ENCODE results near the gene KCNIP1.

Gene KCNIP1

DNA sequence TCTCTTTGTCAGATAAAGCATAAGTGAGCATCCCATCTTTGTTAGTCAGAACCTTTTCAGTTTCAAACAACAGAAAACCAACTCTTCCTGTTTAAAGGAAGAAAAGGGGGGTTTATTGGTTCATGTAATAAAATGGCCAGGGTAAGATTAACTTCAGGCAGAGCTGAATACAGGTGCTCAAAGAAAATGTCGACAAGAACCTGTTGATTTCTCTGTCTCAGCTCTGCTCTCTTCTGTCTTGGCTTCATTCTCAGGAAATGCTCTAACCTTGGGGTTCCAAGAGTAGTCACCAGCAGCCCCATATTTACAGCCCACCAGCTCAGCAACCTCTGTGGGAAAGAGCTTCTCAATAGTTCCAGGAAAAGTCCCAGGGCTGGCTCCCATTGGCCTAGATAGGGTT, 25.2 kb downstream of the KCNIP1 start:
- Mint-ChIP-seq H3K9me3 (ENCODE audit: low read depth) (no peaks in the 10 kb centered on the region), H3K27ac (no peak overlapping the region), H3K36me3 (no peaks in the 10 kb centered on the region), H3K4me1 (ENCODE audit: low read depth) (no peaks in the 10 kb centered on the region), H3K27me3 (peaks cover 5% of the 10 kb centered on the region), H3K4me3 (no peak overlapping the region)

DNA sequence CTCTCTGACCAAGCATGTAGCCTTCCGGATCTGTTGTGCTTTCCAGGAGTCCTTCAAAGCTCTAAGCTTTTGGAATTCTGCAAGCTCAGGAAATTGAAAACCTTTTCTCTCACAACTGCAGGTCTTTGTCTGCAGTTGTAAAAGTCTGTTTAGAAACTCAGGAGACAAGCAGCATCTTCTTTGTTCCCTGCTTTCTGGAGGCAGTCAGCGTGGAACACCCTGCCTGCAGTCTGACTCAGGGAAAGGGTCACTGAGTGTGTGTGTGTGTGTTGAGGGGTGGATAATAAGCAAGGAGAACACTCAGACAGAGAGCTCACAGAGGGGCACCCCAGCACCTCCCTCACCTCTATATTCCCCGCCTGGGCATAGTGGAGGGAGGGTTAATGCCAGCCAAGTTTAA, 29.1 kb downstream of the KCNIP1 start:
- Mint-ChIP-seq H3K27me3 (peaks cover 7% of the 10 kb centered on the region), H3K4me3 (no peak overlapping the region), H3K4me1 (ENCODE audit: low read depth) (no peaks in the 10 kb centered on the region), H3K27ac (no peak overlapping the region), H3K36me3 (no peaks in the 10 kb centered on the region), H3K9me3 (ENCODE audit: low read depth) (no peaks in the 10 kb centered on the region)

DNA sequence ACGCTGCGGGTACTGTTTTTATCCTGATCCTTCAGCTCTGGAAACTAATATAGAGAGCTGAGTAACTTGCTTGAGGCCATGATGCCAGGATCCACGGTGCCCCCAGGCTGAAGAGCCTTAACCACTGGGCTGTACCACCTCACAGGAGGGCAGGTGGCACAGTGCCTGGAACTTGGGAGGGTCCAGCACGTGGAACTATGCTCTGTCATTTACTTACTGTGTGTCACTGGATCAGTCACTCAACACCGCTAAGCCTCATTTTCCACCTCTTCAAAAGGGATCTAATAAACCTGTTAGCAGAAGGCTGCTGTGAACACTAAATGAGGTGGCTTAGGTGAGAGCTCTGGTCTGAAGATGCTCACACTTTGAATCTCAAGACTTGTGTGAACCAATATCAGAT, 29.6 kb downstream of the KCNIP1 start:
- Mint-ChIP-seq H3K27ac (no peak overlapping the region), H3K4me3 (no peak overlapping the region), H3K4me1 (ENCODE audit: low read depth) (no peaks in the 10 kb centered on the region), H3K27me3 (peaks cover 7% of the 10 kb centered on the region), H3K36me3 (no peaks in the 10 kb centered on the region), H3K9me3 (ENCODE audit: low read depth) (no peaks in the 10 kb centered on the region)

- H3K4me3 Mint-ChIP-seq, result no peak overlapping the region
- no peaks in the 10 kb centered on the region for H3K36me3 Mint-ChIP-seq
- no peaks in the 10 kb centered on the region for H3K4me1 Mint-ChIP-seq (ENCODE audit: low read depth)
- H3K27me3 Mint-ChIP-seq, result peaks cover 7% of the 10 kb centered on the region
- no peak overlapping the region for H3K27ac Mint-ChIP-seq
- H3K9me3 Mint-ChIP-seq (ENCODE audit: low read depth), result no peaks in the 10 kb centered on the region
These were observed 30.4 kb downstream of the KCNIP1 start for GRCh38 chr5:170534177-170534576.

DNA sequence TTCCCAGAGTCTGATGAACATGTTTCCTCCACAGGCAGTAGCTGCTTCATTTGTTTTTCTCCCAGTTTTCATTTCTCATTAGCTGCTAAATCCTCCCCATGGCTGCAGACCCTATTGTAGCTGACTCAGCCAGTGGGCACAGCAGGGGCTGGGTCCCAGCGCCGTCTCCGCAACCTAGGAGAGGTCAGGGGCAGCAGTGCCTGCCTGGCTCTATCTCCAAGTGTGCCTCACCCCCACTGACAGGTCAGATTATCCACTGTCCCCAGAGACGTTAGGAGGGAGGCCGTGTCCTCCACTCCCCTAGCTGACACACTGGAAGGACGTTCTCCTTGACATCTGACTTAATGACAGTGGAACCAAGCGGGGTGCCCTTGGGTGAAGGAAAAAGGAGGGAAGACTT, 31.1 kb downstream of the KCNIP1 start:
- peaks cover 7% of the 10 kb centered on the region for H3K27me3 Mint-ChIP-seq
- no peaks in the 10 kb centered on the region for H3K4me1 Mint-ChIP-seq (ENCODE audit: low read depth)

GRCh38 chr5:170536525-170536924, 32.7 kb downstream of the KCNIP1 start:
- Mint-ChIP-seq H3K27me3 (peaks cover 7% of the 10 kb centered on the region), H3K36me3 (no peaks in the 10 kb centered on the region), H3K27ac (no peak overlapping the region), H3K4me3 (no peak overlapping the region), H3K9me3 (ENCODE audit: low read depth) (no peaks in the 10 kb centered on the region), H3K4me1 (ENCODE audit: low read depth) (no peaks in the 10 kb centered on the region)

More for the DNA sequence above, 31.1 kb downstream of the KCNIP1 start:
- Mint-ChIP-seq H3K4me3 (no peak overlapping the region), H3K36me3 (no peaks in the 10 kb centered on the region), H3K27ac (no peak overlapping the region), H3K9me3 (ENCODE audit: low read depth) (no peaks in the 10 kb centered on the region)

DNA sequence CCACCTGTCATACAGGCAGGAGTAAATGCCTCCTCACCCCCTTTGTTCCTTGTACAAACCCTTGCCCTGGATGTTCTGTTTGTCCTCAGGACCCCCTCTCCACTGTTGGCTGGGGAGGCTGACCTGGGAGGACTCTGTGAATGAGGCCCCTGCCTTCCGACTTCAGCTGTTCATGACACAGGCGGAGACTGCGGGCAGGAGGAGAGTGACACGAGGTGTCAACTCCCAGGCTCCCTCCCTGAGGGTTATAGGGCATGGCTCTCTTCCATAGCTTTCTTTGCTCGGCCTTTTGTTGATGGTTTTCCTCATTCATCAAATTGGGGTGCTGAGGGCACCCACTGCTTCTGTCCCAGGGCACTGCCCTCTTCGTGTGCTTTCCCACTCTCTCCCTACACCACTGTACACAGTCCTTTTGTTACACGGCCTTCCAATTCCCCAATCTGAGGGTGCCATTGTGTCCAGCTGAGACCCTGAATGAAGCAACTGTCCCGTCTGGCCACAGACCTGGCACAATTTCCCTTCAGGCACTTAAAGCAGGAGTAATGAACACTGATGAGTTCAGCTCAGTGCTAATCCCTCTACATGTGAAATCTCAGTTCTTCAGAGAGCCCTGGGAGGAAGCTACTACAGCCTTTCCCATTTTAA, 33.8 kb downstream of the KCNIP1 start:
- Mint-ChIP-seq H3K4me3 (no peak overlapping the region), H3K27me3 (peaks cover 5% of the 10 kb centered on the region), H3K27ac (no peak overlapping the region), H3K9me3 (ENCODE audit: low read depth) (no peaks in the 10 kb centered on the region), H3K36me3 (no peaks in the 10 kb centered on the region), H3K4me1 (ENCODE audit: low read depth) (no peaks in the 10 kb centered on the region)

DNA sequence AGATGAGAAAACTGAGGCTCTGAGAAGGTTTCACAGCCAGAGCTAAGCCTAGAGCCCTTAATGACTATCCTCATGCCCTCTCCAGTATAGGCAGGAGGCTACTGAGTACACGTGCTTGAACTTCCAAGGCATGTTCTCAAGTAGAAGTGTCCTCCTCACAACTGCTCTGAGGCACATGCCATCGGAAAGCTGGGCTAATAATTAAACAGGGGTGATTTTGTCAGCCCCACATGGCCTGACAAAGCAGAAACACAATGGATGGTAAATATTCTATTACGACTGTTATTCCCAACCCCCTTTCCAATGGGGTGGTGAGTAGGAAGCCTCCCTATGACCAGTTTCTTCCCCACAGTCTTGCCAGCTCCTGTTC, 34.3 kb downstream of the KCNIP1 start:
- peaks cover 5% of the 10 kb centered on the region for H3K27me3 Mint-ChIP-seq
- H3K9me3 Mint-ChIP-seq (ENCODE audit: low read depth), result no peaks in the 10 kb centered on the region
- H3K27ac Mint-ChIP-seq, result no peak overlapping the region
- no peak overlapping the region for H3K4me3 Mint-ChIP-seq
- no peaks in the 10 kb centered on the region for H3K36me3 Mint-ChIP-seq
- no peaks in the 10 kb centered on the region for H3K4me1 Mint-ChIP-seq (ENCODE audit: low read depth)

DNA sequence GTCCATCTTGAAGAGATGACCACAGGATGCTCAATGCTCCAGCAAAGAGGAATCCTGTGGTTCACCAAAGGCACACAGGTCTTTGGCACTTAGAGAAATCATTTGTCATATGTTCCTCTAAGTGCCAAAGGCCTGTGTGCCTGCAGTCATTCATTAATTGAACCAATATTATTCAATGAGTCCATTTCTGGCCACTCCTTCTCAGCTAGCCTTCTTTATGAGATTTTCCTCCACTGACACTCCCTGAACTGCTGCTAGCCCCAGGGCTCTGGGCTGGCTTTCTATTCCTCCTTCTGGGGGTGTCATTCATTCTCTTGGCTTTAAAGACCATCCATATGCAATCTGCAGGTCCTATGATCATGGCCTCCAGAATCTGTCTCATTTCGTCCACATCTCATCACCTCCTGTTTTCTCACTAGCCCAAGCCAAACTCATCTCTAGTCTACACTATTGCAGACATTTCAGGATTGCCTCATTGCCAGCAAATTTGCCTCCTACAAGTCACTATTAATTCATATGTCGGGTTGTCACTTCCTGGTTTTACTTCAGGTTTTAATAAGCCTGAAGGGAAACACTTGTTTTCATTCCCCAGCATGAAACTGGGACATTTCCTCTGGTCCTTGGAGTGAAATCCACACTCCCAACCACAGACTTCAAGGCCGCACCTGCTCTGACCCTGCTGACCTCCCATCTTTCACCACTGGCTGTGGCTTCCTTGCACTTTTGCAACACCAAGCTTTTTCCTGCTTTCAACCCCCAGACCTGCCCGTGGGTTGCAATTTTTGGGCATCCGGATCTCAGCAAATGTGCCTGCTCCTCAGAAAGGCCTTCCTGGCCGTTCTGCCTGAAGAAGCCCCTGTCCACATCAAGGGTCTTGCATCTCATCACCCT, 35.1 kb downstream of the KCNIP1 start:
- H3K9me3 Mint-ChIP-seq (ENCODE audit: low read depth), result no peaks in the 10 kb centered on the region
- no peaks in the 10 kb centered on the region for H3K4me1 Mint-ChIP-seq (ENCODE audit: low read depth)
- no peak overlapping the region for H3K4me3 Mint-ChIP-seq
- no peak overlapping the region for H3K27ac Mint-ChIP-seq
- H3K36me3 Mint-ChIP-seq, result no peaks in the 10 kb centered on the region
- peaks cover 5% of the 10 kb centered on the region for H3K27me3 Mint-ChIP-seq

DNA sequence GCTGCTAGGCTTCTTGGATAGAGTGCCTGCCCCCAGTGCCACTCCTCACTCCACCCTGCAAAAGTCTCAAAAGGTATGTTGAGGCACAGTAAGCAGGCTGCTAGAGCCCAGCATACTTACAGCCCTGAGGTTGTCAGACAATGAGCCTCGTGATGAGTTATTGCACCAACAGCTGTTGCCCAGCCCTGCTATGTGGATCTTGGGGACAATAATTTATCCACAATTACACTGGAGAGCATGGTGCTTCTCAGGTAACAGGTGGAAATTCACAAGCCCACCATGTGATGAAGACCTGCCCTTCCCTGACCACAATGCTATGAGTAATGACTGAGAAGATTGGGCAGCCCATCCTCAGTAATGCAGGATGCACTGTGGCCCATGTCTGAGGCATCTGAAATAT, 36.5 kb downstream of the KCNIP1 start:
- H3K27me3 Mint-ChIP-seq, result peaks cover 3% of the 10 kb centered on the region
- H3K9me3 Mint-ChIP-seq (ENCODE audit: low read depth), result peaks cover 5% of the 10 kb centered on the region
- no peaks in the 10 kb centered on the region for H3K4me1 Mint-ChIP-seq (ENCODE audit: low read depth)
- no peak overlapping the region for H3K27ac Mint-ChIP-seq
- H3K36me3 Mint-ChIP-seq, result no peaks in the 10 kb centered on the region
- H3K4me3 Mint-ChIP-seq, result no peak overlapping the region

GRCh38 chr5:170541146-170541769, 37.4 kb downstream of the KCNIP1 start:
- no peak overlapping the region for H3K27ac Mint-ChIP-seq
- no peak overlapping the region for H3K4me3 Mint-ChIP-seq
- peaks cover 10% of the 10 kb centered on the region for H3K9me3 Mint-ChIP-seq (ENCODE audit: low read depth)
- H3K36me3 Mint-ChIP-seq, result no peaks in the 10 kb centered on the region
- peaks cover 3% of the 10 kb centered on the region for H3K27me3 Mint-ChIP-seq
- no peaks in the 10 kb centered on the region for H3K4me1 Mint-ChIP-seq (ENCODE audit: low read depth)

- H3K4me3 Mint-ChIP-seq, result no peak overlapping the region
- H3K4me1 Mint-ChIP-seq (ENCODE audit: low read depth), result no peaks in the 10 kb centered on the region
- H3K36me3 Mint-ChIP-seq, result no peaks in the 10 kb centered on the region
- peaks cover 4% of the 10 kb centered on the region for H3K27me3 Mint-ChIP-seq
- no peak overlapping the region for H3K27ac Mint-ChIP-seq
- H3K9me3 Mint-ChIP-seq (ENCODE audit: low read depth), result peaks cover 10% of the 10 kb centered on the region
These were observed 39.0 kb downstream of the KCNIP1 start for GRCh38 chr5:170542691-170543293.

DNA sequence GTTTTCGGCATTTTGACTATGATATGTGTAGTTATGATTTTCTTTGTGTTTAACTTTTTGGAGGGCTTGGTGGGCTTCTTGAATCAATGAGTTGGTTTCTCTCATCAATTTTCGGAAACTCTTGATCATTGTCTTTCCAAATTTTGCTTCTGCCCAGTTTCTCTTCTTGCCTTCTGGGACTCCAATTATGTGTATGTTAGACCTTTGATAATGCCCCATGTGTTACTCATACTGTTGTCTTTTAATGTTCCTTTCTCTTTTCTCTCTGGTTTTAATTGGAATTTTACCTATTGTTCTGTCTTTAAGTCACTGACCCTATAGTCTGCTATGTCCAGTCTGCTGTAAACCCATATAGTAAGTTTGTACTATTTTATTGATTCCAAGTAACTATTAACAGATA, 41.5 kb downstream of the KCNIP1 start:
- no peaks in the 10 kb centered on the region for H3K4me1 Mint-ChIP-seq (ENCODE audit: low read depth)
- H3K27ac Mint-ChIP-seq, result no peak overlapping the region
- H3K9me3 Mint-ChIP-seq (ENCODE audit: low read depth), result peaks cover 10% of the 10 kb centered on the region
- peaks cover 3% of the 10 kb centered on the region for H3K27me3 Mint-ChIP-seq
- H3K36me3 Mint-ChIP-seq, result no peaks in the 10 kb centered on the region
- H3K4me3 Mint-ChIP-seq, result no peak overlapping the region

DNA sequence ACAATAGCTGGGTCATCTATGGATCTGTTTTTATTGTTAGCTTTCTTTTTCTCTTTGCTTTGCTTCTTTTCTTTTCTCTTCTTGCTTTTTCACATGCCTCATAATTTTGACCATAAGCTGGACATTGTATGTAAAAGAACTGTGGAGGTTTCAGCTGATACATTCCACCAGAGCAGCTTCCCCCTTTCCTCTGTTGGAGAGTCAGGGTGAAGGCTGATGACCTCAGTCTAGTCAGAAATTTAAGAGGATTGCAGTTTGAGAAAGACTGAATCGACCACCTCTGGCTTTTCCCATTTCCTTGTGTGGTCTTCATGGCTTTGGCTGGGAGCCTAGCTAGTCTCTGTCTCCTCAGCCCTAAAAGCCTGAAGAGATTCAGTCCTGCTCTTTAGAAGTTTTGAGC, 42.0 kb downstream of the KCNIP1 start:
- no peak overlapping the region for H3K4me3 Mint-ChIP-seq
- H3K27ac Mint-ChIP-seq, result no peak overlapping the region
- no peaks in the 10 kb centered on the region for H3K36me3 Mint-ChIP-seq
- peaks cover 3% of the 10 kb centered on the region for H3K27me3 Mint-ChIP-seq
- no peaks in the 10 kb centered on the region for H3K4me1 Mint-ChIP-seq (ENCODE audit: low read depth)
- peaks cover 10% of the 10 kb centered on the region for H3K9me3 Mint-ChIP-seq (ENCODE audit: low read depth)

GRCh38 chr5:170546282-170546681, 42.5 kb downstream of the KCNIP1 start:
- Mint-ChIP-seq H3K4me3 (no peak overlapping the region), H3K4me1 (ENCODE audit: low read depth) (no peaks in the 10 kb centered on the region), H3K36me3 (no peaks in the 10 kb centered on the region), H3K27ac (no peak overlapping the region), H3K9me3 (ENCODE audit: low read depth) (peaks cover 10% of the 10 kb centered on the region), H3K27me3 (peaks cover 3% of the 10 kb centered on the region)
